ENCODE results near the gene GABRG3. TPM values are rescaled to one million over a fixed set of nuclear protein-coding genes. Genes with fewer than 3 reads are reported as not detected.

Gene GABRG3
- total RNA-seq, 1 donor from 2014 or later: 3.0 TPM

DNA sequence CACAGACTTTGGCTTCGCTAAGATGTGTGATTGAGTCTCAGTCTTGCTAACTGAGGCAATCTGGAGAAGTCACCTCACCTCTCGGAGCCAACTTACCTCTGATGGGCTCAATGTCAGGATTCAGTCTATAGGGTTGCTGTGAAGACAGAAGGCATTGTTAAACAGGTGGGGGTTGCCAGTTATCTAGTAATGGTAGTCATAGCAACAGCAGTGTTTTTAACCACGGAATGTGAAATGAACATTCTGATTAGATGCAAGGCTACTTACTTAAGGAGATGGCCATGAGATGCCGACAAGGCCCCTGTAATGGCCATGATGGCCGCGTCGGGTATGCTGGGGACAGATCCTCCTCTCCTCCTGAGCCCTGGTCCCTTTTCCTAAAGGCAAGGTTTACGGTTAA is 243.1 kb downstream of the GABRG3 start:
- no peak for DNase-seq (ENCODE audit: low spot score in 2 of 2, unreplicated experiment in 2 of 2)
- Mint-ChIP-seq H3K4me1 (no peaks in the 10 kb centered on the region), H3K27ac (no peak overlapping the region), H3K36me3 (no peaks in the 10 kb centered on the region), H3K9me3 (peaks cover 6% of the 10 kb centered on the region), H3K27me3 (ENCODE audit: low read depth) (no peaks in the 10 kb centered on the region), H3K4me3 (no peak overlapping the region)
- TF ChIP-seq CTCF (IDR thresholded peaks at IDR 0.05; ENCODE audit: unreplicated experiment): no peak

DNA sequence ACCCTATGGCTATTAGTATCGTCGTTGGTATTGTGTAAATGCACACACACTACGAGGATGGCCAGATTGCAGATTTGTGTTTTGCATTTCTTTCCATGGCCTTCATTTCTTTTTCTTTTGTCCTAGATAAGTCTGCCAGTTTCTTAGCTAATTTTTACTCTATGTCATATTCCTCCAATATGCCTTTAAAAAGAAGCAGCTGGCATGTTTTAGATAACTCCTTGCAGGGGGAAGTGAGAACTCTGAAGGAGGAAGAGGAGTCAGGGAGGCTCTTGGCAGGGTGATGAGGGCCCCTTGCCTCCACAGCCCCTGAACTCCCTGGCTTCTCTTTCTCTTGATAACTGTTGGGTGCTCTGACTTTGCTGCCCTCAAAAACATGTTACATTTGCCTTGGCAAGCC is 244.0 kb downstream of the GABRG3 start:
- no peak for TF ChIP-seq CTCF (IDR thresholded peaks at IDR 0.05; ENCODE audit: unreplicated experiment)
- peaks cover 6% of the 10 kb centered on the region for H3K9me3 Mint-ChIP-seq
- H3K27ac Mint-ChIP-seq: no peak overlapping the region
- no peak overlapping the region for H3K4me3 Mint-ChIP-seq
- H3K36me3 Mint-ChIP-seq: no peaks in the 10 kb centered on the region
- H3K27me3 Mint-ChIP-seq (ENCODE audit: low read depth): no peaks in the 10 kb centered on the region
- no peak for DNase-seq (ENCODE audit: low spot score in 2 of 2, unreplicated experiment in 2 of 2)
- H3K4me1 Mint-ChIP-seq: no peaks in the 10 kb centered on the region

- H3K36me3 Mint-ChIP-seq: no peaks in the 10 kb centered on the region
- no peaks in the 10 kb centered on the region for H3K9me3 Mint-ChIP-seq
- TF ChIP-seq CTCF (IDR thresholded peaks at IDR 0.05; ENCODE audit: unreplicated experiment): no peak
- no peak overlapping the region for H3K27ac Mint-ChIP-seq
- no peaks in the 10 kb centered on the region for H3K27me3 Mint-ChIP-seq (ENCODE audit: low read depth)
- DNase-seq (ENCODE audit: low spot score in 2 of 2, unreplicated experiment in 2 of 2): no peak
- H3K4me3 Mint-ChIP-seq: no peak overlapping the region
- no peaks in the 10 kb centered on the region for H3K4me1 Mint-ChIP-seq
These were observed 247.4 kb downstream of the GABRG3 start for GRCh38 chr15:27218426-27218825.

DNA sequence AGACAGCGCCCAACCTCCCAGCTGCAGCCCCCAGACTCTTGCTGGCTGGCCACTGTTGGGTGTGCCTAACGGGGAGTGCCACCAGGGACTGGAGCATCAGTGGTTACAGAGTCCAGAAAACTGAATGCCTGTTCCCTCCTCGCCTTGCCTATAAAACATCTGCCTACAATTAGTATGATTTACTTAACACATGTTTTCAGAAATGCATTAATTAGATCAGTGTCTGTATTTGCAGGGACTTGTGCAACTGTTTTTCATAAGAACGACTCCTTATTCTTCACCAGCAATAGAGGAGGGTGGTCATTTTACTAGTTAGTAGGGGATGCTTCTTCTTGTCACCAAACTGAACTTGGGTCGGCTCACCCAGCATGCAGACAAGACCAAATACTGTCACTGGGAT is 248.7 kb downstream of the GABRG3 start:
- no peak for DNase-seq (ENCODE audit: low spot score in 2 of 2, unreplicated experiment in 2 of 2)
- H3K36me3 Mint-ChIP-seq: no peaks in the 10 kb centered on the region
- H3K9me3 Mint-ChIP-seq: no peaks in the 10 kb centered on the region
- TF ChIP-seq CTCF (IDR thresholded peaks at IDR 0.05; ENCODE audit: unreplicated experiment): no peak
- H3K4me1 Mint-ChIP-seq: no peaks in the 10 kb centered on the region
- H3K27ac Mint-ChIP-seq: no peak overlapping the region
- no peaks in the 10 kb centered on the region for H3K27me3 Mint-ChIP-seq (ENCODE audit: low read depth)
- H3K4me3 Mint-ChIP-seq: no peak overlapping the region

GRCh38 chr15:27220199-27220598 is 249.2 kb downstream of the GABRG3 start:
- no peak overlapping the region for H3K27ac Mint-ChIP-seq
- H3K27me3 Mint-ChIP-seq (ENCODE audit: low read depth): no peaks in the 10 kb centered on the region
- no peaks in the 10 kb centered on the region for H3K9me3 Mint-ChIP-seq
- no peaks in the 10 kb centered on the region for H3K36me3 Mint-ChIP-seq
- DNase-seq (ENCODE audit: low spot score in 2 of 2, unreplicated experiment in 2 of 2): no peak
- no peak overlapping the region for H3K4me3 Mint-ChIP-seq
- no peaks in the 10 kb centered on the region for H3K4me1 Mint-ChIP-seq
- TF ChIP-seq CTCF (IDR thresholded peaks at IDR 0.05; ENCODE audit: unreplicated experiment): no peak

DNA sequence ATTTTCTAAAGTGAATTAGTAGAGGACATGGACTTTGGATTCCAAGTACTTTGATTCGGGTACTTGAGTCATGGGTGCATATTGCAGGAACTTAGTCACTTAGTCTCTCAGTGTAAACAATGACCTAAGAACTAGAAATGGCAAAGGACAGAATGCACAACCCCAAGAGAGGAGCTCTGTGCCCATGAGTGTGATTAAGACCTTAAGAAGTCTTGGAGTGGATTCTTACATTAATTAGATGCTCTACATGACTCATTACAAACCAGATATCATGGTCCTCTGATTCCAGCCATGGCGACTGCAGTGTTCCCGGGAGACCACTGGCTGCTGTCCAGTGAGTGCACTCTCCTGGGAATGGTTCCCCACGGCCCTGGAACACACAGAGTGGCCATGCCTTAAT is 251.5 kb downstream of the GABRG3 start:
- TF ChIP-seq CTCF (IDR thresholded peaks at IDR 0.05; ENCODE audit: unreplicated experiment): no peak
- no peak overlapping the region for H3K4me3 Mint-ChIP-seq
- no peak for DNase-seq (ENCODE audit: low spot score in 2 of 2, unreplicated experiment in 2 of 2)
- no peaks in the 10 kb centered on the region for H3K36me3 Mint-ChIP-seq
- no peaks in the 10 kb centered on the region for H3K9me3 Mint-ChIP-seq
- no peaks in the 10 kb centered on the region for H3K27me3 Mint-ChIP-seq (ENCODE audit: low read depth)
- H3K27ac Mint-ChIP-seq: no peak overlapping the region
- no peaks in the 10 kb centered on the region for H3K4me1 Mint-ChIP-seq

All from mesothelial cell of epicardium (in vitro differentiated cells).